ENCODE results near the gene RPUSD4. TPM values are rescaled to one million over a fixed set of nuclear protein-coding genes. Genes with fewer than 3 reads are reported as not detected.
A peak's percentile ranks its signal among the peaks of the same experiment; 100 is the strongest.

RPUSD4 gene
- total and polyA plus RNA-seq, 9 of the 15 experiments (the other 6 are each of a cell fraction or from before 2014, with no cell fraction given), result 27.4 to 56.2 (median 44.6) TPM

- no peak for TF ChIP-seq RNF219 (CRISPR knock-in tag; IDR thresholded peaks at IDR 0.05)
- peak; percentile 75 for TF ChIP-seq DACH1 (IDR thresholded peaks at IDR 0.05; ENCODE audit: partially characterized antibody)
- no peak for TF ChIP-seq POLR3G (IDR thresholded peaks at IDR 0.05; ENCODE audit: extremely low read depth, insufficient read length, insufficient replicate concordance)
- no peak for TF ChIP-seq U2AF2 (optimal IDR thresholded peaks at IDR 0.05; ENCODE audit: low read depth, low read length)
- TF ChIP-seq TAF9B (IDR thresholded peaks at IDR 0.05; ENCODE audit: partially characterized antibody), result peak; percentile 93
- TF ChIP-seq SIX5 (IDR thresholded peaks at IDR 0.05; ENCODE audit: borderline replicate concordance in 1 of 2, insufficient read depth in 1 of 2, low read depth in 1 of 2, low read length in 2 of 2), result no peak
- TF ChIP-seq CREB1 (IDR thresholded peaks at IDR 0.05), result peak; percentile 44; the same call in 1 of the 2 replicates
- TF ChIP-seq CREB1 (CRISPR knock-in tag; IDR thresholded peaks at IDR 0.05), result peak; percentile 74
- no peak for TF ChIP-seq RBM15 (IDR thresholded peaks at IDR 0.05; ENCODE audit: insufficient read depth, low read length)
- no peak for TF ChIP-seq CTBP1 (IDR thresholded peaks at IDR 0.05; ENCODE audit: borderline replicate concordance)
- no peak for TF ChIP-seq ZNF436 (CRISPR knock-in tag; IDR thresholded peaks at IDR 0.05)
- TF ChIP-seq ZBTB8A (IDR thresholded peaks at IDR 0.05; ENCODE audit: partially characterized antibody), result no peak
- TF ChIP-seq KAT8 (IDR thresholded peaks at IDR 0.05; ENCODE audit: low read depth), result no peak
- TF ChIP-seq ZNF316 (IDR thresholded peaks at IDR 0.05), result no peak
- TF ChIP-seq MAFF (IDR thresholded peaks at IDR 0.05; ENCODE audit: low read length), result no peak
- TF ChIP-seq ZNF707 (CRISPR knock-in tag; conservative IDR thresholded peaks at IDR 0.05), result no peak
- TF ChIP-seq TSC22D4 (tag; IDR thresholded peaks at IDR 0.05), result no peak
- no peak for TF ChIP-seq STAT6 (CRISPR knock-in tag; IDR thresholded peaks at IDR 0.05)
- TF ChIP-seq ZNF121 (CRISPR knock-in tag; conservative IDR thresholded peaks at IDR 0.05), result no peak
- no peak for TF ChIP-seq ARID1B (IDR thresholded peaks at IDR 0.05)
- TF ChIP-seq ZNF24 (IDR thresholded peaks at IDR 0.05), result no peak
- no peak for TF ChIP-seq ID3 (CRISPR knock-in tag; IDR thresholded peaks at IDR 0.05)
- no peak for TF ChIP-seq ID3 (tag; IDR thresholded peaks at IDR 0.05)
- TF ChIP-seq PTRF (tag; IDR thresholded peaks at IDR 0.05), result no peak
These were observed at the start of gene RPUSD4, which contains the start of gene FAM118B (continued) for GRCh38 chr11:126211236-126212088.

Data from K562 (cell line).